ENCODE measurements around the gene TAF6L. TPM values are rescaled to one million over a fixed set of nuclear protein-coding genes. Genes with fewer than 3 reads are reported as not detected.

TAF6L gene
- total and polyA plus RNA-seq, 2 of the 8 experiments (the other 6 are each of a cell fraction or from before 2014, with no cell fraction given), result 24.8 to 31.9 TPM

DNA sequence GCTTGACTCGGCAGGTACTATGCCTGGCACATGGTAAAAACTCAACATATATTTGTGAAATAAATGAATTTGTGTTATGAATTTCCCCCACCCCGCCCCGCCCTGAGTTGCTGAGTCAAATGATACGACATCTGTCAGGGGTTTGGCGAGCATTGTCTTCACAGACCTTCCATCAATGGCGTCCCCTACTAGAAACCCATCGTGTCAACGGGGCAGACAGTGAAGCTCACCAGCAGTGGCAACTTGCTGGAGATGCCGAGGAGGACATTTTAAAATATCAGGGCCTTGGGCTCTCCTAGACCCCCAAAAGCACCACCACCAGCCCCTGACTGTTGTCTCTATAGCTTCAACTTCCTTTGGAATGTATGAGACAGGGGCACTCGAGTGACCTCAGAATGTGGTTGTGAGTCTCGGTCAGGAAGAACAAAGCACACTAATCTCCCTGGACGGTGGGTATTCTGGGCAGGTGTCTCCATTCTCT lies 34.8 kb downstream of the TAF6L start (continued):
- TF ChIP-seq, protein P1, sequence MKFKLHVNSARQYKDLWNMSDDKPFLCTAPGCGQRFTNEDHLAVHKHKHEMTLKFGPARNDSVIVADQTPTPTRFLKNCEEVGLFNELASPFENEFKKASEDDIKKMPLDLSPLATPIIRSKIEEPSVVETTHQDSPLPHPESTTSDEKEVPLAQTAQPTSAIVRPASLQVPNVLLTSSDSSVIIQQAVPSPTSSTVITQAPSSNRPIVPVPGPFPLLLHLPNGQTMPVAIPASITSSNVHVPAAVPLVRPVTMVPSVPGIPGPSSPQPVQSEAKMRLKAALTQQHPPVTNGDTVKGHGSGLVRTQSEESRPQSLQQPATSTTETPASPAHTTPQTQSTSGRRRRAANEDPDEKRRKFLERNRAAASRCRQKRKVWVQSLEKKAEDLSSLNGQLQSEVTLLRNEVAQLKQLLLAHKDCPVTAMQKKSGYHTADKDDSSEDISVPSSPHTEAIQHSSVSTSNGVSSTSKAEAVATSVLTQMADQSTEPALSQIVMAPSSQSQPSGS (IDR thresholded peaks at IDR 0.05; ENCODE audit: low read length), result no peak
- TF ChIP-seq SIN3A (conservative IDR thresholded peaks at IDR 0.05 in 1 of 2, IDR thresholded peaks at IDR 0.05 in 1 of 2; ENCODE audit: low read depth in 1 of 2, low read length in 2 of 2), result no peak
- no peak for TF ChIP-seq SIRT6 (IDR thresholded peaks at IDR 0.05; ENCODE audit: low read length)
- TF ChIP-seq YY1 (IDR thresholded peaks at IDR 0.05; ENCODE audit: low read depth, low read length), result no peak
- TF ChIP-seq, protein P2, sequence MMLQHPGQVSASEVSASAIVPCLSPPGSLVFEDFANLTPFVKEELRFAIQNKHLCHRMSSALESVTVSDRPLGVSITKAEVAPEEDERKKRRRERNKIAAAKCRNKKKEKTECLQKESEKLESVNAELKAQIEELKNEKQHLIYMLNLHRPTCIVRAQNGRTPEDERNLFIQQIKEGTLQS (IDR thresholded peaks at IDR 0.05; ENCODE audit: insufficient read depth, low read depth, low read length), result no peak

All from H1 (cell line).